GM12878 (cell line): Measurements from ENCODE around the gene CHST13. TPM values are rescaled to one million over a fixed set of nuclear protein-coding genes. Genes with fewer than 3 reads are reported as not detected.

Experiments used
- ATAC-seq: fragments of 200-7000 bp; cut with Tn5 transposase; 3 replicates; pipeline ENCODE4 v1.9.1; 2020; ENCODE audit warnings: mild to moderate bottlenecking, moderate library complexity
- BruUV-seq: library from RNA; stranded (reverse); fragments of 400-500 nt; replicated peaks from 2 replicates; lab custom pipeline; 2021; lab: Mats Ljungman, UMichigan
- CTCF ChIA-PET: fragments of 300-600 bp; sonication (Branson Sonifier 250); formaldehyde crosslinking; extraction: SDS; loops from one replicate; lab custom pipeline; 2021; ENCODE audit warnings: inconsistent platforms; lab: Yijun Ruan, JAX
- POLR2A ChIA-PET: fragments of 350-600 bp; formaldehyde crosslinking; extraction: SDS; loops from one replicate; lab custom pipeline; 2021; ENCODE audit warnings: inconsistent platforms; lab: Charles Lee
- RAD21 ChIA-PET: fragments of 300-600 bp; sonication (Branson Sonifier 250); formaldehyde crosslinking; loops from one replicate; lab custom pipeline; 2023; ENCODE audit warnings: antibody characterized with exemption; ENCODE audit not compliant: unreplicated experiment; lab: Charles Lee
- SMC1A ChIA-PET: fragments of 300-600 bp; sonication (Branson Sonifier 250); formaldehyde crosslinking; loops from one replicate; lab custom pipeline; 2023; ENCODE audit not compliant: unreplicated experiment, uncharacterized antibody; lab: Charles Lee
- DNase-seq: peaks from one replicate; pipeline ENCODE4 v3.0.0-alpha.2; 2011; ENCODE audit warnings: low read depth, low spot score
- FAIRE-seq: peaks from 3 replicates; lab custom pipeline; 2011; peaks lifted over from hg19 to GRCh38; lab: Jason Lieb, UNC
- H2AFZ ChIP-seq: 2 replicates; pipeline ENCODE4 v1.6.0; 2011; ENCODE audit warnings: low read depth, low read length, control low read depth; ENCODE audit not compliant: control insufficient read depth
- H3K27ac ChIP-seq: 2 replicates; pipeline ENCODE4 v1.5.1; 2011; ENCODE audit warnings: control low read depth; ENCODE audit not compliant: control insufficient read depth, insufficient read depth
- H3K27me3 ChIP-seq, 2 experiments: replicated peaks in 1 of 2; 2 replicates each; pipeline versions ENCODE4 v1.6.0 to v1.6.1; 2011; ENCODE audit warnings: low read length in 1 of 2; ENCODE audit not compliant: control insufficient read depth in 2 of 2, insufficient read depth in 2 of 2
- H3K36me3 ChIP-seq, 2 experiments: 2 replicates each; pipeline ENCODE4 v1.5.1; 2011; ENCODE audit warnings: low read length in 1 of 2; ENCODE audit not compliant: control insufficient read depth in 2 of 2, insufficient read depth in 2 of 2
- H3K4me1 ChIP-seq: 2 replicates; pipeline ENCODE4 v1.6.1; 2011; ENCODE audit warnings: mild to moderate bottlenecking, low read length, moderate library complexity, mixed read lengths; ENCODE audit not compliant: control insufficient read depth, insufficient read depth
- H3K4me2 ChIP-seq: 2 replicates; pipeline ENCODE4 v1.6.0; 2011; ENCODE audit warnings: control low read depth; ENCODE audit not compliant: control insufficient read depth, insufficient read depth
- H3K4me3 ChIP-seq: fragments of 200-600 bp; sonication (generic); 2 replicates; pipeline ENCODE4 v1.5.1; 2016
- H3K79me2 ChIP-seq: 2 replicates; pipeline ENCODE4 v1.6.0; 2011; ENCODE audit warnings: low read length; ENCODE audit not compliant: control insufficient read depth, insufficient read depth
- H3K9ac ChIP-seq: 2 replicates; pipeline ENCODE4 v1.8.0; 2011; ENCODE audit warnings: low read length, control low read depth, mixed read lengths; ENCODE audit not compliant: control insufficient read depth, insufficient read depth
- H3K9me3 ChIP-seq: replicated peaks from 3 replicates; pipeline ENCODE4 v1.5.1; 2011; ENCODE audit warnings: mild to moderate bottlenecking, low read length; ENCODE audit not compliant: control insufficient read depth, insufficient read depth
- H4K20me1 ChIP-seq: 2 replicates; pipeline ENCODE4 v1.6.0; 2011; ENCODE audit not compliant: control insufficient read depth, insufficient read depth
- BCL3 ChIP-seq: IDR thresholded peaks from 2 replicates; pipeline ENCODE4 v1.6.1; 2011; ENCODE audit warnings: borderline replicate concordance, low read depth, mild to moderate bottlenecking, moderate library complexity, low read length; ENCODE audit not compliant: insufficient read depth, poor library complexity, severe bottlenecking
- IRF5 ChIP-seq: fragments of 450-650 bp; IDR thresholded peaks from 2 replicates; pipeline ENCODE4 v1.6.1; 2017; ENCODE audit warnings: borderline replicate concordance
- WGBS: methylation state at CpG from one replicate; pipeline ENCODE4 v1.1.6; 2016; ENCODE audit warnings: low lambda C conversion rate; ENCODE audit not compliant: insufficient replicate concordance, insufficient coverage; ENCODE audit errors: missing lambda C conversion rate; 5-methylcytosine and 5-hydroxymethylcytosine counted together
- in situ Hi-C: fragments of 300-500 bp; cut with MboI; formaldehyde crosslinking; loops from 9 replicates; pipeline ENCODE4 v1.14.3; 2018; ENCODE audit warnings: mixed read lengths
- intact Hi-C: fragments of 100-400 bp; cut with micrococcal nuclease; formaldehyde crosslinking; loops from one replicate; pipeline ENCODE4 v1.14.2; 2022; ENCODE audit not compliant: unreplicated experiment
- polyA plus RNA-seq, 11 experiments: library from polyadenylated mRNA; depleted of rRNA in 4 of 11; unstranded in 6 of 11; stranded (reverse) in 5 of 11; fragments of >200 nt; fragmentation: Nextera tagmentation in 4 of 11; fragmentation: Illumina TruSeq in 1 of 11; extraction: Ambion mirVana in 4 of 11; extraction: Trizol in 1 of 11; gene quantifications; 1 replicate in 1 of 11; 2 replicates in 10 of 11; pipeline versions ENCODE4 v1.2.1 to v1.2.3, GENCODE V29; 2011 to 2016; ENCODE audit warnings: inconsistent platforms in 2 of 11, missing spikeins in 2 of 11, low read depth in 1 of 11
- total RNA-seq, 4 experiments: library from RNA; depleted of rRNA in 3 of 4; stranded (reverse); fragments of >200 nt in 3 of 4; fragmentation: Illumina TruSeq in 1 of 4; extraction: Trizol in 1 of 4; gene quantifications; 2 replicates each; pipeline versions ENCODE4 v1.2.1 to v1.2.3, GENCODE V29; 2013 to 2021
- TF ChIP-seq, protein P1 (sequence below): IDR thresholded peaks from 2 replicates; pipeline ENCODE4 v1.6.1; 2011; ENCODE audit warnings: mild to moderate bottlenecking, low read depth, low read length, moderate library complexity; ENCODE audit not compliant: insufficient replicate concordance

CHST13 gene
- total and polyA plus RNA-seq, 10 of the 15 experiments (the other 5 are each of a cell fraction or from before 2014, with no cell fraction given): not detected

- ChIA-PET SMC1A (no interaction called here), RAD21 (no interaction called here), POLR2A (no interaction called here), CTCF (no interaction called here)
- Histone ChIP-seq H3K4me1 (no peaks in the 10 kb centered on the region), H3K27me3 (peaks cover 3 to 8% of the 10 kb centered on the region in 2 experiments; a peak in 2 of 4 replicates), H3K4me3 (no peak overlapping the region), H3K79me2 (no peaks in the 10 kb centered on the region), H4K20me1 (no peaks in the 10 kb centered on the region), H3K4me2 (no peak overlapping the region), H3K9me3 (no peaks in the 10 kb centered on the region), H3K27ac (no peak overlapping the region), H2AFZ (no peak overlapping the region), H3K36me3 (no peaks in the 10 kb centered on the region), H3K9ac (no peak overlapping the region)
- FAIRE-seq (no peak), DNase-seq (no peak), ATAC-seq (no peak)
- 43% methylated on average over 2 of the region's 2 CpGs for WGBS
- in situ Hi-C loops: no loop called here
- intact Hi-C loops: no loop called here
- TF ChIP-seq, protein P1, sequence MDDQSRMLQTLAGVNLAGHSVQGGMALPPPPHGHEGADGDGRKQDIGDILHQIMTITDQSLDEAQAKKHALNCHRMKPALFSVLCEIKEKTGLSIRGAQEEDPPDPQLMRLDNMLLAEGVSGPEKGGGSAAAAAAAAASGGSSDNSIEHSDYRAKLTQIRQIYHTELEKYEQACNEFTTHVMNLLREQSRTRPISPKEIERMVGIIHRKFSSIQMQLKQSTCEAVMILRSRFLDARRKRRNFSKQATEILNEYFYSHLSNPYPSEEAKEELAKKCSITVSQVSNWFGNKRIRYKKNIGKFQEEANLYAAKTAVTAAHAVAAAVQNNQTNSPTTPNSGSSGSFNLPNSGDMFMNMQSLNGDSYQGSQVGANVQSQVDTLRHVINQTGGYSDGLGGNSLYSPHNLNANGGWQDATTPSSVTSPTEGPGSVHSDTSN: peak; percentile 68
- TF ChIP-seq BCL3 (peak; percentile 97), IRF5 (no peak)
- no TSS peak for BruUV-seq
Observed at GRCh38 chr3:126543457-126544061, 19.6 kb downstream of the CHST13 start.
